HepG2 (cell line): ENCODE data around the gene PRR14. TPM values are rescaled to one million over a fixed set of nuclear protein-coding genes. Genes with fewer than 3 reads are reported as not detected.

ENCODE experiments used
- ATAC-seq: fragments of 200-7000 bp; cut with Tn5 transposase; 3 replicates; pipeline ENCODE4 v1.9.1; 2020; ENCODE audit warnings: mild to moderate bottlenecking, moderate library complexity
- BruUV-seq: library from RNA; stranded (reverse); fragments of 400-500 nt; replicated peaks from 2 replicates; lab custom pipeline; 2021; lab: Mats Ljungman, UMichigan
- CTCF ChIA-PET: fragments of 300-600 bp; formaldehyde crosslinking; extraction: SDS; loops from one replicate; lab custom pipeline; 2021; ENCODE audit warnings: low total read pairs, inconsistent platforms, low intra/inter-chr PET ratio; lab: Yijun Ruan, JAX
- POLR2A ChIA-PET: fragments of 350-600 bp; sonication (Branson Sonifier 250); formaldehyde crosslinking; loops from one replicate; lab custom pipeline; 2020; ENCODE audit warnings: antibody characterized with exemption, inconsistent platforms; lab: Yijun Ruan, JAX
- DNase-seq: peaks from one replicate; pipeline ENCODE4 v3.0.0-alpha.2; 2015; ENCODE audit warnings: low spot score
- FAIRE-seq: peaks from 3 replicates; lab custom pipeline; 2011; peaks lifted over from hg19 to GRCh38; lab: Jason Lieb, UNC
- H2AFZ ChIP-seq: one replicate; pipeline ENCODE4 v1.6.1; 2011; ENCODE audit warnings: low read length, inconsistent platforms
- H3K27ac ChIP-seq: fragments of 300-600 bp; 3 replicates; pipeline ENCODE4 v1.8.0; 2011; ENCODE audit warnings: mixed run types, mild to moderate bottlenecking, mixed read lengths, low read length, inconsistent platforms; ENCODE audit not compliant: insufficient read depth; ENCODE audit errors: extremely low read length
- H3K27me3 ChIP-seq, 2 experiments: fragments of 200-600 bp in 1 of 2; 2 replicates in 1 of 2; 3 replicates in 1 of 2; pipeline versions ENCODE4 v1.6.0 to v1.8.0; 2011; ENCODE audit warnings: low read length in 2 of 2, mild to moderate bottlenecking in 2 of 2, moderate library complexity in 2 of 2, inconsistent platforms in 1 of 2; ENCODE audit not compliant: insufficient read depth in 2 of 2, control insufficient read depth in 1 of 2
- H3K36me3 ChIP-seq, 2 experiments: fragments of 200-600 bp in 1 of 2; replicated peaks in 1 of 2; 2 replicates in 1 of 2; 3 replicates in 1 of 2; pipeline versions ENCODE4 v1.5.1 to v1.8.0; 2011; ENCODE audit warnings: low read length in 2 of 2, inconsistent platforms in 1 of 2; ENCODE audit not compliant: insufficient read depth in 2 of 2, control insufficient read depth in 1 of 2
- H3K4me1 ChIP-seq: 2 replicates; pipeline ENCODE4 v1.5.1; 2012; ENCODE audit warnings: low read length, inconsistent platforms; ENCODE audit not compliant: insufficient read depth
- H3K4me2 ChIP-seq: 2 replicates; pipeline ENCODE4 v1.6.0; 2011; ENCODE audit warnings: low read depth, low read length, inconsistent platforms
- H3K4me3 ChIP-seq, 3 experiments: fragments of 200-600 bp in 1 of 3; sonication (generic), shearing (Covaris generic) in 1 of 3; replicated peaks in 1 of 3; 2 replicates each; pipeline ENCODE4 v1.5.1; 2011 to 2016; ENCODE audit warnings: low read length in 3 of 3, inconsistent platforms in 2 of 3, low read depth in 2 of 3, mild to moderate bottlenecking in 2 of 3, control low read depth in 1 of 3, mixed read lengths in 1 of 3; ENCODE audit not compliant: insufficient read depth in 1 of 3
- H3K79me2 ChIP-seq: one replicate; pipeline ENCODE4 v1.6.1; 2011; ENCODE audit warnings: low read length, inconsistent platforms; ENCODE audit not compliant: insufficient read depth
- H3K9ac ChIP-seq: 2 replicates; pipeline ENCODE4 v1.6.0; 2011; ENCODE audit warnings: mild to moderate bottlenecking, low read depth, low read length, inconsistent platforms; ENCODE audit not compliant: insufficient read depth
- H3K9me3 ChIP-seq: 2 replicates; pipeline ENCODE4 v1.5.1; 2012; ENCODE audit warnings: mild to moderate bottlenecking, low read length
- H4K20me1 ChIP-seq: 2 replicates; pipeline ENCODE4 v1.6.0; 2011; ENCODE audit warnings: inconsistent platforms, mild to moderate bottlenecking, low read length, moderate library complexity; ENCODE audit not compliant: insufficient read depth
- PAWR ChIP-seq: sonication (generic); formaldehyde crosslinking; IDR thresholded peaks from 2 replicates; pipeline ENCODE4 v1.4.0; 2020; ENCODE audit warnings: missing genetic modification reagents, mild to moderate bottlenecking, borderline replicate concordance
- ZBTB38 ChIP-seq: sonication (generic); formaldehyde crosslinking; IDR thresholded peaks from 2 replicates; pipeline ENCODE4 v1.5.1; 2020; ENCODE audit warnings: mild to moderate bottlenecking, missing genetic modification reagents
- ZEB1 ChIP-seq: IDR thresholded peaks from 2 replicates; pipeline ENCODE4 v1.6.1; 2012; ENCODE audit warnings: mild to moderate bottlenecking, low read depth, inconsistent platforms; ENCODE audit not compliant: insufficient replicate concordance
- ZIK1 ChIP-seq: sonication (generic); formaldehyde crosslinking; IDR thresholded peaks from 2 replicates; pipeline ENCODE4 v1.5.0; 2020; ENCODE audit warnings: mild to moderate bottlenecking, low read depth, missing genetic modification reagents, borderline replicate concordance
- ZNF326 ChIP-seq: sonication (generic); formaldehyde crosslinking; IDR thresholded peaks from 2 replicates; pipeline ENCODE4 v1.4.0; 2020; ENCODE audit warnings: missing genetic modification reagents, borderline replicate concordance
- ZNF513 ChIP-seq: sonication (generic); formaldehyde crosslinking; conservative IDR thresholded peaks from 2 replicates; pipeline ENCODE4 v1.5.0; 2020; ENCODE audit warnings: missing genetic modification reagents
- ZNF615 ChIP-seq: sonication (generic); formaldehyde crosslinking; IDR thresholded peaks from 2 replicates; pipeline ENCODE4 v1.5.0; 2020; ENCODE audit warnings: mild to moderate bottlenecking, missing genetic modification reagents, borderline replicate concordance
- WGBS: methylation state at CpG from one replicate; pipeline ENCODE4 v1.1.6; 2017; ENCODE audit warnings: low lambda C conversion rate; 5-methylcytosine and 5-hydroxymethylcytosine counted together
- in situ Hi-C: cut with HindIII; loops from 2 replicates; pipeline ENCODE4 v1.10.0; 2017; ENCODE audit warnings: low pct_unique_long_range_greater_than_20kb; ENCODE audit not compliant: extremely low pct_ligation_motif_present
- intact Hi-C: fragments of 100-400 bp; cut with micrococcal nuclease; formaldehyde crosslinking; loops from one replicate; pipeline ENCODE4 v1.10.0; 2022; ENCODE audit not compliant: unreplicated experiment
- polyA plus RNA-seq, 8 experiments: library from polyadenylated mRNA; depleted of rRNA in 3 of 8; stranded (reverse) in 7 of 8; unstranded in 1 of 8; fragments of >200 nt; fragmentation: Illumina TruSeq in 4 of 8; extraction: Trizol in 4 of 8; gene quantifications; 2 replicates each; pipeline versions ENCODE4 v1.2.1 to v1.2.3, GENCODE V29; 2011 to 2016; ENCODE audit warnings: low read depth in 4 of 8, missing spikeins in 1 of 8, mixed read lengths in 1 of 8; ENCODE audit not compliant: insufficient read depth in 1 of 8
- total RNA-seq, 5 experiments: library from RNA; depleted of rRNA; stranded (reverse); fragments of >200 nt; fragmentation: Illumina TruSeq; extraction: Trizol; gene quantifications; 2 replicates each; pipeline ENCODE4 v1.2.3, GENCODE V29; 2016; ENCODE audit warnings: low read depth in 1 of 5

The PRR14 gene
- total and polyA plus RNA-seq, 2 of the 13 experiments (the other 11 are each of a cell fraction or from before 2014, with no cell fraction given) = 8.4 to 11.0 TPM

GRCh38 chr16:30622455-30623032 lies 28.2 kb upstream of the PRR14 start:
- H3K9ac ChIP-seq = no peak overlapping the region
- no peak overlapping the region for H3K27ac ChIP-seq
- no peaks in the 10 kb centered on the region for H3K36me3 ChIP-seq
- FAIRE-seq = no peak
- peaks cover 0 to 19% of the 10 kb centered on the region in 2 experiments; a peak in 3 of 5 replicates for H3K27me3 ChIP-seq
- H3K4me1 ChIP-seq = peaks cover 81% of the 10 kb centered on the region
- no TSS peak for BruUV-seq
- ATAC-seq = no peak; the same call in 2 of the 3 replicates
- no peaks in the 10 kb centered on the region for H3K9me3 ChIP-seq
- TF ChIP-seq PAWR (0 out of 2 replicates have a peak, but pooled peaks have one; percentile 42), ZBTB38 (CRISPR knock-in tag) (no peak), ZNF513 (no peak), ZIK1 (CRISPR knock-in tag) (no peak), ZNF326 (CRISPR knock-in tag) (no peak), ZEB1 (no peak), ZNF615 (CRISPR knock-in tag) (no peak)
- no peaks in the 10 kb centered on the region for H4K20me1 ChIP-seq
- ChIA-PET CTCF (no interaction called here), POLR2A (interaction anchor here (1.1 to 6.5 kb wide), 4 partner anchors 12 to 482 kb away, joined by 3 to 46 read pairs (median 3); partner anchors contain the start of gene ZNF689)
- H2AFZ ChIP-seq = no peak overlapping the region
- in situ Hi-C loops (loop anchor here (5.0 kb wide), 1 partner anchor 50 kb away; the partner anchor contains the start of gene ZNF688), intact Hi-C loops (no loop called here)
- 16% methylated on average over 10 of the region's 10 CpGs for WGBS
- H3K4me3 ChIP-seq = no peak overlapping the region
- peak overlapping the region; percentile 73 for H3K4me2 ChIP-seq
- no peak for DNase-seq
- no peaks in the 10 kb centered on the region for H3K79me2 ChIP-seq
